HepG2 (cell line): ENCODE measurements around the gene YJEFN3. TPM values are rescaled to one million over a fixed set of nuclear protein-coding genes. Genes with fewer than 3 reads are reported as not detected.

Source experiments
- BATF2 ChIP-seq: sonication (generic); formaldehyde crosslinking; IDR thresholded peaks from 2 replicates; pipeline ENCODE4 v1.8.0; 2022; ENCODE audit warnings: mild to moderate bottlenecking, missing genetic modification reagents, moderate library complexity
- HBP1 ChIP-seq: IDR thresholded peaks from 2 replicates; pipeline ENCODE4 v1.6.1; 2016; ENCODE audit warnings: low read depth, control low read depth
- HMG20A ChIP-seq: IDR thresholded peaks from 2 replicates; pipeline ENCODE4 v1.6.1; 2016; ENCODE audit warnings: borderline replicate concordance
- IRX3 ChIP-seq: sonication (generic); formaldehyde crosslinking; IDR thresholded peaks from 2 replicates; pipeline ENCODE4 v1.8.1; 2023; ENCODE audit warnings: mild to moderate bottlenecking, low read depth, missing genetic modification reagents, borderline replicate concordance
- MTF1 ChIP-seq: sonication (generic); formaldehyde crosslinking; IDR thresholded peaks from 2 replicates; pipeline ENCODE4 v1.5.0; 2020; ENCODE audit warnings: missing genetic modification reagents
- MYPOP ChIP-seq: sonication (generic); formaldehyde crosslinking; IDR thresholded peaks from 2 replicates; pipeline ENCODE4 v1.8.1; 2023; ENCODE audit warnings: mild to moderate bottlenecking, moderate library complexity, missing genetic modification reagents
- PBX3 ChIP-seq: sonication (generic); formaldehyde crosslinking; IDR thresholded peaks from 2 replicates; pipeline ENCODE4 v1.8.1; 2023; ENCODE audit warnings: missing genetic modification reagents, inconsistent platforms, borderline replicate concordance
- PLRG1 ChIP-seq: fragments of 450-650 bp; conservative IDR thresholded peaks from 2 replicates; pipeline ENCODE4 v1.6.1; 2016
- RAD51 ChIP-seq: fragments of 450-650 bp; IDR thresholded peaks from 2 replicates; pipeline ENCODE4 v1.6.1; 2016; ENCODE audit warnings: borderline replicate concordance
- SNAPC2 ChIP-seq: sonication (generic); formaldehyde crosslinking; IDR thresholded peaks from 2 replicates; pipeline ENCODE4 v1.8.1; 2022; ENCODE audit warnings: mild to moderate bottlenecking, missing genetic modification reagents
- TBX2 ChIP-seq: sonication (generic); formaldehyde crosslinking; IDR thresholded peaks from 2 replicates; pipeline ENCODE4 v1.5.0; 2020; ENCODE audit warnings: missing genetic modification reagents, mild to moderate bottlenecking, borderline replicate concordance
- TCF7 ChIP-seq: sonication (generic); IDR thresholded peaks from 2 replicates; pipeline ENCODE4 v1.6.1; 2016; ENCODE audit warnings: antibody characterized with exemption, low read depth
- U2AF2 ChIP-seq: fragments of 200-400 bp; formaldehyde crosslinking; IDR thresholded peaks from 2 replicates; pipeline ENCODE4 v1.6.1; 2017; ENCODE audit warnings: low read depth, mild to moderate bottlenecking, low read length
- ZBTB34 ChIP-seq: sonication (generic); formaldehyde crosslinking; IDR thresholded peaks from 2 replicates; pipeline ENCODE4 v1.8.0; 2022; ENCODE audit warnings: mild to moderate bottlenecking, missing genetic modification reagents
- ZBTB46 ChIP-seq: sonication (generic); formaldehyde crosslinking; IDR thresholded peaks from 2 replicates; pipeline ENCODE4 v1.4.0; 2020; ENCODE audit warnings: mild to moderate bottlenecking, missing genetic modification reagents, borderline replicate concordance
- ZNF3 ChIP-seq: IDR thresholded peaks from 2 replicates; pipeline ENCODE4 v1.7.0; 2017; ENCODE audit warnings: inconsistent platforms
- ZNF687 ChIP-seq: sonication (generic); formaldehyde crosslinking; IDR thresholded peaks from 2 replicates; pipeline ENCODE4 v1.5.1; 2020; ENCODE audit warnings: mild to moderate bottlenecking, missing genetic modification reagents, moderate library complexity
- polyA plus RNA-seq, 8 experiments: library from polyadenylated mRNA; depleted of rRNA in 3 of 8; stranded (reverse) in 7 of 8; unstranded in 1 of 8; fragments of >200 nt; fragmentation: Illumina TruSeq in 4 of 8; extraction: Trizol in 4 of 8; gene quantifications; 2 replicates each; pipeline versions ENCODE4 v1.2.1 to v1.2.3, GENCODE V29; 2011 to 2016; ENCODE audit warnings: low read depth in 4 of 8, missing spikeins in 1 of 8, mixed read lengths in 1 of 8; ENCODE audit not compliant: insufficient read depth in 1 of 8
- total RNA-seq, 5 experiments: library from RNA; depleted of rRNA; stranded (reverse); fragments of >200 nt; fragmentation: Illumina TruSeq; extraction: Trizol; gene quantifications; 2 replicates each; pipeline ENCODE4 v1.2.3, GENCODE V29; 2016; ENCODE audit warnings: low read depth in 1 of 5

Gene YJEFN3
- total and polyA plus RNA-seq, 2 of the 13 experiments (the other 11 are each of a cell fraction or from before 2014, with no cell fraction given), result 0.89 to 4.0 TPM

- TF ChIP-seq SNAPC2 (CRISPR knock-in tag) (0 out of 2 replicates have a peak, but pooled peaks have one; percentile 56), HBP1 (no peak), U2AF2 (no peak), ZBTB34 (CRISPR knock-in tag) (no peak), MTF1 (no peak), ZNF3 (CRISPR knock-in tag) (no peak), RAD51 (no peak), ZBTB46 (CRISPR knock-in tag) (no peak), PLRG1 (no peak), BATF2 (CRISPR knock-in tag) (no peak), PBX3 (CRISPR knock-in tag) (no peak), HMG20A (no peak), ZNF687 (peak; percentile 90), MYPOP (CRISPR knock-in tag) (no peak), TBX2 (CRISPR knock-in tag) (peak; percentile 72; the same call in 1 of the 2 replicates), IRX3 (no peak), TCF7 (no peak)
Measured at GRCh38 chr19:19515642-19516519, 12.8 kb upstream of the YJEFN3 start, which contains the start of gene NDUFA13 (continued).
